Islet of Langerhans (tissue), 1 donor: ENCODE results near the gene CLDN11.

Source experiments
- FAIRE-seq: peaks from one replicate; lab custom pipeline; 2011; peaks lifted over from hg19 to GRCh38; lab: Jason Lieb, UNC

CLDN11 gene

GRCh38 chr3:170428095-170428494 is 9.4 kb downstream of the CLDN11 start:
- FAIRE-seq: no peak

- FAIRE-seq: no peak
These were observed 10.4 kb downstream of the CLDN11 start for GRCh38 chr3:170429050-170429449.

- FAIRE-seq: no peak
These were observed 12.4 kb downstream of the CLDN11 start for GRCh38 chr3:170431054-170431453.

GRCh38 chr3:170432416-170432815 is 13.7 kb downstream of the CLDN11 start:
- no peak for FAIRE-seq

GRCh38 chr3:170436697-170437096 is 18.0 kb downstream of the CLDN11 start:
- no peak for FAIRE-seq

GRCh38 chr3:170437176-170437575 is 18.5 kb downstream of the CLDN11 start:
- no peak for FAIRE-seq

- no peak for FAIRE-seq
These were observed 19.2 kb downstream of the CLDN11 start for GRCh38 chr3:170437696-170438407.

GRCh38 chr3:170438836-170439235 is 20.2 kb downstream of the CLDN11 start:
- no peak for FAIRE-seq

GRCh38 chr3:170440344-170440743 is 21.7 kb downstream of the CLDN11 start:
- FAIRE-seq: no peak

- no peak for FAIRE-seq
These were observed 22.7 kb downstream of the CLDN11 start for GRCh38 chr3:170441412-170441811.

GRCh38 chr3:170442947-170443346 is 24.3 kb downstream of the CLDN11 start:
- FAIRE-seq: no peak

- no peak for FAIRE-seq
These were observed 24.8 kb downstream of the CLDN11 start for GRCh38 chr3:170443457-170443856.

- no peak for FAIRE-seq
These were observed 29.9 kb downstream of the CLDN11 start for GRCh38 chr3:170448584-170448983.

GRCh38 chr3:170450039-170450438 is 31.4 kb downstream of the CLDN11 start:
- no peak for FAIRE-seq

- no peak for FAIRE-seq
These were observed 35.8 kb downstream of the CLDN11 start for GRCh38 chr3:170454509-170454908.

- no peak for FAIRE-seq
These were observed 39.6 kb downstream of the CLDN11 start for GRCh38 chr3:170458285-170458684.

GRCh38 chr3:170463011-170463410 is 44.3 kb downstream of the CLDN11 start:
- no peak for FAIRE-seq

- no peak for FAIRE-seq
These were observed 47.3 kb downstream of the CLDN11 start for GRCh38 chr3:170465955-170466354.

- FAIRE-seq: no peak
These were observed 48.3 kb downstream of the CLDN11 start for GRCh38 chr3:170467007-170467406.

- no peak for FAIRE-seq
These were observed 49.0 kb downstream of the CLDN11 start for GRCh38 chr3:170467571-170468147.

GRCh38 chr3:170469151-170470062 is 50.7 kb downstream of the CLDN11 start:
- FAIRE-seq: no peak

- FAIRE-seq: no peak
These were observed 51.7 kb downstream of the CLDN11 start for GRCh38 chr3:170470063-170471016.
